Mammary epithelial cell (primary cell): ENCODE data around the gene PABPC1L.

Source experiments
- EZH2 ChIP-seq: IDR thresholded peaks from 2 replicates; pipeline ENCODE4 v1.6.1; 2012; ENCODE audit warnings: low read length, inconsistent platforms, borderline replicate concordance
- TF ChIP-seq, protein P1 (sequence below), 2 donors: IDR thresholded peaks in 1 of 2; conservative IDR thresholded peaks in 1 of 2; 2 replicates each; pipeline ENCODE4 v1.5.1; 2011 to 2012; ENCODE audit warnings: inconsistent platforms in 2 of 2, low read length in 2 of 2, mild to moderate bottlenecking in 2 of 2, control low read depth in 1 of 2, low read depth in 1 of 2; ENCODE audit not compliant: insufficient read depth in 1 of 2; ENCODE audit errors: extremely low read depth in 1 of 2

GRCh38 chr20:44956410-44956809 is 46.5 kb downstream of the PABPC1L start:
- no peak for TF ChIP-seq EZH2
- TF ChIP-seq, protein P1, sequence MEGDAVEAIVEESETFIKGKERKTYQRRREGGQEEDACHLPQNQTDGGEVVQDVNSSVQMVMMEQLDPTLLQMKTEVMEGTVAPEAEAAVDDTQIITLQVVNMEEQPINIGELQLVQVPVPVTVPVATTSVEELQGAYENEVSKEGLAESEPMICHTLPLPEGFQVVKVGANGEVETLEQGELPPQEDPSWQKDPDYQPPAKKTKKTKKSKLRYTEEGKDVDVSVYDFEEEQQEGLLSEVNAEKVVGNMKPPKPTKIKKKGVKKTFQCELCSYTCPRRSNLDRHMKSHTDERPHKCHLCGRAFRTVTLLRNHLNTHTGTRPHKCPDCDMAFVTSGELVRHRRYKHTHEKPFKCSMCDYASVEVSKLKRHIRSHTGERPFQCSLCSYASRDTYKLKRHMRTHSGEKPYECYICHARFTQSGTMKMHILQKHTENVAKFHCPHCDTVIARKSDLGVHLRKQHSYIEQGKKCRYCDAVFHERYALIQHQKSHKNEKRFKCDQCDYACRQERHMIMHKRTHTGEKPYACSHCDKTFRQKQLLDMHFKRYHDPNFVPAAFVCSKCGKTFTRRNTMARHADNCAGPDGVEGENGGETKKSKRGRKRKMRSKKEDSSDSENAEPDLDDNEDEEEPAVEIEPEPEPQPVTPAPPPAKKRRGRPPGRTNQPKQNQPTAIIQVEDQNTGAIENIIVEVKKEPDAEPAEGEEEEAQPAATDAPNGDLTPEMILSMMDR (conservative IDR thresholded peaks at IDR 0.05 in 1 of 2, IDR thresholded peaks at IDR 0.05 in 1 of 2; ENCODE audit: extremely low read depth in 1 of 2, insufficient read depth in 1 of 2, low read depth in 1 of 2, low read length in 2 of 2) = no peak
